HT1080 (cell line): ENCODE measurements around the gene BLVRA. TPM values are rescaled to one million over a fixed set of nuclear protein-coding genes. Genes with fewer than 3 reads are reported as not detected.
"Not testable (repeated sequence)": the region's sequence is repeated elsewhere in the genome, so short reads cannot be mapped to it uniquely, and the experiment has no call there.

ENCODE experiments used
- DNase-seq: peaks from one replicate; pipeline ENCODE4 v3.0.0-alpha.2; 2015; ENCODE audit warnings: low read depth
- total RNA-seq: library from RNA; depleted of rRNA; stranded (reverse); fragments of >200 nt; shearing (Covaris generic); gene quantifications from 2 replicates; pipeline ENCODE4 v1.2.3, GENCODE V29; 2014

BLVRA gene
- total RNA-seq, 1 experiment from 2014 or later: 22.6 TPM

DNA sequence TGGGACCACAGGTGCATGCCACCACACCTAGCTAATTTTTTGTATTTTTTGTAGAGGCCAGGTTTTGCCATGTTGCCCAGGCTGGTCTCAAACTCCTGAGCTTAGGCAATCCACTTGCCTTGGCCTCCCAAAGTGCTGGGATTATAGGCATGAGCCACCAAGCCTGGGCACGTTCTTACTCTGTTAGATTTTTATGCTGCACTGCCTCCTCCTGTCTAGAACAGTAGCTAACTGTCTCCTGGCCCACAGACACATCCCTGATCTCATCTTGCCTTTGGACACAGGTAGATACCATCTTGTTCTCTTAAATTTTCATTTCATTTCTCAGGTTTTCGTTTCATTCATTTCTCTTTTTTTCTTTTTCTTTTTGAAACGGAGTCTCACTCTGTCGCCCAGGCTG, 41.1 kb downstream of the BLVRA start:
- no peak for DNase-seq

DNA sequence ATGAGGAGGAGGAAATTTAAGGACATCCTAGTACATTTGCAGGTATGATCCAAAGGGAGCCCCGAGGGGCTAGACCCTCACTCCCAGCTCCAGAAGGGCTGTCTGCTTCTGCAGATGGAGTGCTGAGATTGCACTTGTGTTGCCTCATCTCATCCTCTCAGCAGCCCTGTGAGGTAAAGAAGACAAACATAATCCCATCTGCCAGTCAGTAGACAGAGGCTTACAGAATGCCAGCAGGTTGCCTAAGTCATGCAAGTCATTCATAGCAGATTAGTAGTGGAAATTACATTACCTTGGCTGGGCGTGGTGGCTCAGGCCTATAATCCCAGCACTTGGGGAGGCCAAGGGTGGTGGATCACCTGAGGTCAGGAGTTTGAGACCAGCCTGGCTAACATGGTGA, 45.4 kb downstream of the BLVRA start:
- no peak for DNase-seq

- no peak for DNase-seq
These were observed 49.9 kb downstream of the BLVRA start for GRCh38 chr7:43808410-43808809.

DNA sequence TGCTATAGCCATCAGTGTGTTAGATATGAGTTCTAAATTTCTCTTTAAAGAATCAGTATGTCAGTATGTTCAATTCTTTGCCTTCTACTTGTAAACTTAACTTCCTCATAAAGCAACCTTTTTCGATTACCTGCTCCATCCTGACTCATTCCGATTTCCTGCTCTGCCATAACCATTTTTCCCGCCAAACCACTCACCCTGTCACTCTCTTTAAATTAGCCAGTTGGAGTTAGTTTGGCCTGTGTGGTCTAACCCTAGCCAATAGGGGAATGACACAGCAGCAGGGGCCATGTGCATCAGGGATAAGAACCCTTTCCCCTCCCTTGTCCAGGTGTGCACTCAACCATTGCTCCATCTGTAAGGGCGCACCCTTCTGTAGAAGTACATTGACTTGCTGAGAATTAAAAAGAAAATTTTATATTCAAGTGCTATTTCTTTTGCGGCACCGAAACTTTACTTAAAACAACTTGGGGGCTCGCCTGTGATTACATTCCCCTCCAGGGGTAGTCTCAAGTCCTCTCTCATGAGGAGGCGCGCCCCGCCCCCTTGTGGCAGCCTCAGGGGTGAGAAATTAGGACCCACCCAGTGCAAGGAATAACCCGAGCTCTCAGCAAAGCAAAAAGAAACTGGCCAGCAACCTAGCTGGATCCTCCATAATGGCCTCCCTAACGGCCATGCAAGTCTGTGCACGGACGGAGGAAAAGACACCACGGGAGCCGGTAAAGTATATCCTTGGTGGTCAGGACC, 51.9 kb downstream of the BLVRA start:
- DNase-seq: peak; percentile 41

- DNase-seq: no peak
These were observed 56.9 kb downstream of the BLVRA start for GRCh38 chr7:43815373-43815772.

GRCh38 chr7:43816046-43816797, 57.7 kb downstream of the BLVRA start:
- DNase-seq: not testable (repeated sequence)

DNA sequence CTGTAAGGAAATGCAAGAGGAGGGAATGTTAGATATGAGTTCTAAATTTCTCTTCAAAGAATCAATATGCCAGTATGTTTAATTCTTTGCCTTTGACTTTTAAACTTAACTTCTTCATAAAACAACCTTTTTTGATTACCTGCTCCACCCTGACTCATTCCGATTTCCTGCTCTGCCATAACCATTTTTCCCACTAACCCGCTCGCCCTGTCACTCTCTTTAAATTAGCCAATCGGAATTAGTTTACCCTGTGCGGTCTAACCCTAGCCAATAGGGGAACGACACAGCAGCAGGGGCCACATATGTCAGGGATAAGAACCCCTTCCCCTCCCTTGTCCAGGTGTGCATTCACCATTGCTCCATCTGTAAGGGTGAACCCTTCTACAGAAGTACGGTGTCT, 64.9 kb downstream of the BLVRA start:
- not testable (repeated sequence) for DNase-seq

- no peak for DNase-seq
These were observed 65.5 kb downstream of the BLVRA start for GRCh38 chr7:43823941-43824340.

DNA sequence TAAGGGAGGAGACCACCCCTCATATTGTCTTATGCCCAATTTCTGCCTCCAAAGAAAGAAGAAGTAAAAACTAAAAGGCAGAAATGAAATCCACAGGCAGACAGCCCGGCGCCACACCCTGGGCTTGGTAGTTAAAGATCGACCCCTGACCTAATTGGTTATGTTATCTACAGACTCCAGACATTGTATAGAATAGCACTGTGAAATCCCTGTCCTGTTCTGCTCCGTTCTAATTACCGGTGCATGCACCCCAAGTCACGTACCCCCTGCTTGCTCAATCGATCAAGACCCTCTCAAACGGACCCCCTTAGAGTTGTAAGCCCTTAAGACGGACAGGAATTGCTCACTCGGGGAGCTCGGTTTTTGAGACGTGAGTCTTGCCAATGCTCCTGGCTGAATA, 66.0 kb downstream of the BLVRA start:
- DNase-seq: not testable (repeated sequence)

GRCh38 chr7:43824963-43825362, 66.5 kb downstream of the BLVRA start:
- no peak for DNase-seq

DNA sequence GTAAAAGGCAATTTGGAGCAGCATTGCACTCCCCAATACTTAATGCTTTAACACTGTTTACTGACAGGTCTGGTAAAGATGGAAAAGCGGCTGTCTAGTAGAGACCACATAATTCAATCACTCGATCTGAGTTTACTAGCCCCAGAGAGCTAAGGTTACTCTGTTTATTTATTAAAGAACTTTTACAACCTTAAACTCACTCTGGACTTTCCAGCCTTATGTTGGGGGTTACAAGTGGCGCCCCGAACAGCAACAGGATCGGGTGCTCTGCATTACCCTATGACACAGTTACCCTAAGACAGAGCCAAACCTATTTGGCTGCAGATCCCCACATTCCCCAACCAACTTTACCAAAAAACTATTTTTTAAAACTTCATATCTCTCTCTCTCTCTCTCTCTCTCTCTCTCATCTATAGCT, 66.9 kb downstream of the BLVRA start:
- DNase-seq: no peak

- DNase-seq: not testable (repeated sequence)
These were observed 72.4 kb downstream of the BLVRA start for GRCh38 chr7:43830917-43831316.

DNA sequence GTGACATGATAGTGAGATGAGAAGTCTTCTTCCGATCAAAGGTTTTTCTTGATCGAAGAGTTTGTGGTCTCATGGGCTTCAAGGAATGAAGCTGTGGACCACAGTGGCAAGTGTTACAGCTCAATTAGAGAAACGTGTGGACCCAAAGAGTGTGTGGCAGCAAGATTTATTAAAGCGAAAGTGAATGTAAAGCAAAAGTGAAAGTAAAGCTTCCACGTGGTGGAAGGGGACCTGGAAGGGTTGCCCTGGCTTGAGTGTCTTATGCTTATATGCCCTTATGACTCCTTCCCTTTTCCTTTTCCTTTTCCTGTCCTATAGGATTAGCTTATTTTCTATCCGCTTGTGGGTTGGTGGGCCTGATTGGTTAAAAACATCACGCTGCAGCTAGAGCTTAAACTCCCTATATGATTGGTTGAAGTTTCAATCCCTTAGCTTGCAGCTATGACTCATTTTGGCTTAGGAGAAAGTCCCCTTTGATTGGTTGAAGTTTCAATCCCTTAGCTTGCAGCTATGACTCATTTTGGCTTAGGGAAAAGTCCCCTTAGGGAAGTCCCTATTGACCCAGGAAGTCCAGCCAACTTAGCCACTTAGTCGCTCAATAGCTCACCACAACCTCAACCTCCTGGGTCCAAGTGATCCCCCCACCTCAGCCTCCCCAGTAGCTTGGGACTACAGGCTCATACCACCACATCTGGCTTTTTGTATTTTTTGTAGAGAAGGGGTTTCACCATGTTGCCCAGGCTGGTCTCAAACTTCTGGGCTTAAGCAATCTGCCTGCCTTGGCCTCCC, 76.2 kb downstream of the BLVRA start:
- DNase-seq: peak; percentile 87

GRCh38 chr7:43838201-43838658, 79.8 kb downstream of the BLVRA start:
- DNase-seq: no peak

GRCh38 chr7:43843296-43843695, 84.8 kb downstream of the BLVRA start:
- no peak for DNase-seq

GRCh38 chr7:43844257-43844656, 85.8 kb downstream of the BLVRA start:
- peak; percentile 21 for DNase-seq

GRCh38 chr7:43844662-43845061, 86.2 kb downstream of the BLVRA start:
- no peak for DNase-seq

GRCh38 chr7:43847496-43847895, 89.0 kb downstream of the BLVRA start:
- peak; percentile 80 for DNase-seq

GRCh38 chr7:43849047-43849446, 90.6 kb downstream of the BLVRA start:
- DNase-seq: no peak

DNA sequence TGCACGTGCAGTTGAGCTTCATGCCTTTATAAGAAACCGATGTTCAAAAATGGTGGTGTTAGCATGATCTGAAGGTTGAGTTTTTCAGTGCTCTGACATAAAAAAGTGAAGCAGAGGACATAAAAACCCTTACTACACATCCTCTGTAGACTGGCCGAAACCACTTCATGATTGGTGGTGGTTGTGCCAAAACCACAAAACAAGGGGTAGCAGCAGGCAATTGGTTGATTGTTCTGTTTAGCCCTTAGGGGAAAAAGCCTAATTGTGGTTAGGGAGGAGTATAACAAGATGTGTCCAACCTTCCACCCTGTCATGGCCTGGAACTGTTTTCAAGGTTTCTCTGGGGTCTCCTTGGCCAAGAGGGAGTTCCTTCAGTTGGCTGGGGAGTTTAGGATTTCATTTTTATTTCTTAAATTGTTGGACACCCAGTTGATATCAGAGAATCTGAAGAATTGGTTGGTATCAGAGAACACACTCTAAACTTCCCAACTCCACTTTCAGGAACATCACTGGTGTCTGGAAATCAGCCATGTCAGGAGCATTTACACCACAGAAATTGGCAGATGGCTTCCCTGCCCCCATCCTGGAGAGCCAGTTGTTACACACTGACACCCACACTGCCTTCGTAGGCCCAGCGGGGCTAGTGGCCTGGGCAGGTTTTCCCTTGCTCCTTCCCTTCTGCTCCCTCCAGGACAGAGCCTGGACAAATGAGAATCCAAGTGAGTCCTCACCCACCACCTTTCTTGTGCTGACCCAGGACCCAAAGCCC, 92.1 kb downstream of the BLVRA start:
- DNase-seq: no peak

DNA sequence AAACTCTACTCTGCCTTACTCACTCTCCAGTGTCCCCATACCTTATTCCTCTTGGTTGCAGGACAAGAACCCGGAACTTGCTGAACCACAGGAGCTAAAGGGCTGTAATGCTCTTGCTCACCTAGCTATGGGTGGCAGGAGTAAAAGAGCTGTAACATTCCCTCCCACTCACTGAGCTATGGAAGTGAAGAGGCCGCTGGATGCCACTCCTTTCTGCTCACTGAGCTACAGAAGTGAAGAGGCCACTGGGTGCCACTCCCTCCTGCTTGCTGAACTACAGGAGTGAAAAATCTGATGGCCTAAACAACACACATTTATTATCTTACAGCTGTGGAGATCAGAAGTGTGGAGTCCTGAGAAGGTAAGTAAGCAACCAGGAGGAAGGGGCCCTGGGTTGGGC, 93.3 kb downstream of the BLVRA start:
- DNase-seq: no peak
